SJCRH30 (cell line): Measurements from ENCODE around the gene PAX8. TPM values are rescaled to one million over a fixed set of nuclear protein-coding genes. Genes with fewer than 3 reads are reported as not detected.

Experiments used
- DNase-seq, 2 experiments: peaks; one replicate each; pipeline ENCODE4 v3.0.0-alpha.2; 2015 to 2020
- H3K27ac ChIP-seq: fragments of 250-450 bp; sonication (Bioruptor Pico); 2 replicates; pipeline ENCODE4 v1.5.1; 2020; ENCODE audit warnings: mild to moderate bottlenecking, moderate library complexity
- H3K27me3 ChIP-seq: fragments of 250-450 bp; sonication (Bioruptor Pico); 2 replicates; pipeline ENCODE4 v1.5.1; 2020; ENCODE audit warnings: mild to moderate bottlenecking, moderate library complexity
- H3K36me3 ChIP-seq: fragments of 250-450 bp; sonication (Bioruptor Pico); 2 replicates; pipeline ENCODE4 v1.5.1; 2020; ENCODE audit warnings: mild to moderate bottlenecking, moderate library complexity
- H3K4me1 ChIP-seq: fragments of 250-450 bp; sonication (Bioruptor Pico); 2 replicates; pipeline ENCODE4 v1.5.1; 2020; ENCODE audit warnings: mild to moderate bottlenecking, moderate library complexity
- H3K4me3 ChIP-seq: fragments of 250-450 bp; sonication (Bioruptor Pico); 2 replicates; pipeline ENCODE4 v1.5.1; 2020; ENCODE audit warnings: mild to moderate bottlenecking, moderate library complexity
- H3K9me3 ChIP-seq: fragments of 250-450 bp; sonication (Bioruptor Pico); replicated peaks from 2 replicates; pipeline ENCODE4 v1.5.1; 2020; ENCODE audit warnings: mild to moderate bottlenecking, moderate library complexity
- total RNA-seq: library from RNA; depleted of rRNA; stranded (reverse); fragments of >200 nt; shearing (Covaris generic); gene quantifications from 2 replicates; pipeline ENCODE4 v1.2.3, GENCODE V29; 2014

The PAX8 gene
- total RNA-seq, 1 experiment from 2014 or later = 1.3 TPM

- DNase-seq = no peak
- Histone ChIP-seq H3K27me3 (no peaks in the 10 kb centered on the region), H3K4me3 (no peak overlapping the region), H3K27ac (no peak overlapping the region), H3K9me3 (no peaks in the 10 kb centered on the region), H3K36me3 (no peaks in the 10 kb centered on the region), H3K4me1 (peaks cover 28% of the 10 kb centered on the region)
Measured at GRCh38 chr2:113263546-113263945, 15.2 kb downstream of the PAX8 start.

- no peaks in the 10 kb centered on the region for H3K9me3 ChIP-seq
- H3K4me3 ChIP-seq = no peak overlapping the region
- peak overlapping the region; percentile 97 for H3K27ac ChIP-seq
- H3K4me1 ChIP-seq = peaks cover 29% of the 10 kb centered on the region
- DNase-seq = peak; percentile 86 to 93
- H3K36me3 ChIP-seq = no peaks in the 10 kb centered on the region; the same call in 1 of the 2 replicates
- H3K27me3 ChIP-seq = no peaks in the 10 kb centered on the region
Measured at GRCh38 chr2:113260991-113261390, 17.7 kb downstream of the PAX8 start.

- Histone ChIP-seq H3K4me1 (peaks cover 29% of the 10 kb centered on the region), H3K9me3 (no peaks in the 10 kb centered on the region), H3K27ac (no peak overlapping the region), H3K36me3 (no peaks in the 10 kb centered on the region; the same call in 1 of the 2 replicates), H3K4me3 (no peak overlapping the region), H3K27me3 (no peaks in the 10 kb centered on the region)
- no peak for DNase-seq
Measured at GRCh38 chr2:113258471-113259147, 20.1 kb downstream of the PAX8 start.

GRCh38 chr2:113257516-113258264, 21.0 kb downstream of the PAX8 start:
- no peak overlapping the region for H3K27ac ChIP-seq
- no peak overlapping the region for H3K4me3 ChIP-seq
- peak in 1 of 2 experiments; percentile 42 for DNase-seq

GRCh38 chr2:113255140-113256070, 23.3 kb downstream of the PAX8 start:
- peaks cover 13% of the 10 kb centered on the region for H3K4me1 ChIP-seq
- no peaks in the 10 kb centered on the region for H3K27me3 ChIP-seq
- H3K36me3 ChIP-seq = no peaks in the 10 kb centered on the region; the same call in 1 of the 2 replicates
- no peak for DNase-seq
- H3K9me3 ChIP-seq = no peaks in the 10 kb centered on the region
- no peak overlapping the region for H3K27ac ChIP-seq
- no peak overlapping the region for H3K4me3 ChIP-seq

More at GRCh38 chr2:113257516-113258264, 21.0 kb downstream of the PAX8 start:
- Histone ChIP-seq H3K9me3 (no peaks in the 10 kb centered on the region), H3K27me3 (no peaks in the 10 kb centered on the region), H3K4me1 (peaks cover 26% of the 10 kb centered on the region), H3K36me3 (no peaks in the 10 kb centered on the region; the same call in 1 of the 2 replicates)

GRCh38 chr2:113253453-113253852, 25.3 kb downstream of the PAX8 start:
- Histone ChIP-seq H3K4me3 (no peak overlapping the region), H3K27me3 (no peaks in the 10 kb centered on the region), H3K36me3 (no peaks in the 10 kb centered on the region; the same call in 1 of the 2 replicates), H3K4me1 (peaks cover 11% of the 10 kb centered on the region; the same call in 1 of the 2 replicates), H3K27ac (no peak overlapping the region), H3K9me3 (no peaks in the 10 kb centered on the region)
- no peak for DNase-seq

GRCh38 chr2:113252047-113252590, 26.6 kb downstream of the PAX8 start:
- no peaks in the 10 kb centered on the region for H3K27me3 ChIP-seq
- no peak overlapping the region for H3K27ac ChIP-seq
- peaks cover 5% of the 10 kb centered on the region; the same call in 1 of the 2 replicates for H3K4me1 ChIP-seq
- DNase-seq = no peak
- H3K36me3 ChIP-seq = no peaks in the 10 kb centered on the region; the same call in 1 of the 2 replicates
- no peak overlapping the region for H3K4me3 ChIP-seq
- H3K9me3 ChIP-seq = 0 out of 2 replicates have a peak, but pooled peaks cover 3% of the 10 kb centered on the region

- Histone ChIP-seq H3K4me1 (0 out of 2 replicates have a peak, but pooled peaks cover 4% of the 10 kb centered on the region), H3K27ac (no peak overlapping the region), H3K36me3 (no peaks in the 10 kb centered on the region), H3K4me3 (no peak overlapping the region), H3K27me3 (no peaks in the 10 kb centered on the region), H3K9me3 (0 out of 2 replicates have a peak, but pooled peaks cover 3% of the 10 kb centered on the region)
- no peak for DNase-seq
Measured at GRCh38 chr2:113251118-113251517, 27.6 kb downstream of the PAX8 start.

GRCh38 chr2:113248997-113249770, 29.5 kb downstream of the PAX8 start:
- Histone ChIP-seq H3K4me3 (no peak overlapping the region), H3K4me1 (0 out of 2 replicates have a peak, but pooled peaks cover 4% of the 10 kb centered on the region), H3K27me3 (no peaks in the 10 kb centered on the region), H3K9me3 (0 out of 2 replicates have a peak, but pooled peaks cover 3% of the 10 kb centered on the region), H3K36me3 (no peaks in the 10 kb centered on the region), H3K27ac (no peak overlapping the region)
- peak; percentile 80 to 93 for DNase-seq

- no peak overlapping the region for H3K4me3 ChIP-seq
- H3K27ac ChIP-seq = no peak overlapping the region
- H3K27me3 ChIP-seq = no peaks in the 10 kb centered on the region
- 0 out of 2 replicates have a peak, but pooled peaks cover 3% of the 10 kb centered on the region for H3K9me3 ChIP-seq
- 0 out of 2 replicates have a peak, but pooled peaks cover 4% of the 10 kb centered on the region for H3K4me1 ChIP-seq
- no peaks in the 10 kb centered on the region for H3K36me3 ChIP-seq
- DNase-seq = no peak
Measured at GRCh38 chr2:113246606-113247005, 32.1 kb downstream of the PAX8 start.

- Histone ChIP-seq H3K9me3 (0 out of 2 replicates have a peak, but pooled peaks cover 3% of the 10 kb centered on the region), H3K27ac (no peak overlapping the region), H3K4me3 (no peak overlapping the region), H3K27me3 (no peaks in the 10 kb centered on the region), H3K4me1 (peaks cover 15% of the 10 kb centered on the region), H3K36me3 (no peaks in the 10 kb centered on the region)
- DNase-seq = no peak
Measured at GRCh38 chr2:113245276-113245711, 33.4 kb downstream of the PAX8 start.

GRCh38 chr2:113242327-113242726, 36.4 kb downstream of the PAX8 start:
- H3K27ac ChIP-seq = no peak overlapping the region
- DNase-seq = no peak
- no peak overlapping the region for H3K4me3 ChIP-seq
- H3K4me1 ChIP-seq = peaks cover 20% of the 10 kb centered on the region
- H3K36me3 ChIP-seq = 0 out of 2 replicates have a peak, but pooled peaks cover 7% of the 10 kb centered on the region
- no peaks in the 10 kb centered on the region for H3K27me3 ChIP-seq
- no peaks in the 10 kb centered on the region for H3K9me3 ChIP-seq
